GM21381 (cell line): ENCODE measurements around the gene MAP3K1.
"Not testable (repeated sequence)": the region's sequence is repeated elsewhere in the genome, so short reads cannot be mapped to it uniquely, and the experiment has no call there.

Experiments
- ATAC-seq: cut with Tn5 transposase; IDR thresholded peaks from one replicate; pipeline ENCODE4 v1.9.1; 2021; ENCODE audit warnings: mild to moderate bottlenecking, moderate library complexity; ENCODE audit not compliant: unreplicated experiment

MAP3K1 gene

DNA sequence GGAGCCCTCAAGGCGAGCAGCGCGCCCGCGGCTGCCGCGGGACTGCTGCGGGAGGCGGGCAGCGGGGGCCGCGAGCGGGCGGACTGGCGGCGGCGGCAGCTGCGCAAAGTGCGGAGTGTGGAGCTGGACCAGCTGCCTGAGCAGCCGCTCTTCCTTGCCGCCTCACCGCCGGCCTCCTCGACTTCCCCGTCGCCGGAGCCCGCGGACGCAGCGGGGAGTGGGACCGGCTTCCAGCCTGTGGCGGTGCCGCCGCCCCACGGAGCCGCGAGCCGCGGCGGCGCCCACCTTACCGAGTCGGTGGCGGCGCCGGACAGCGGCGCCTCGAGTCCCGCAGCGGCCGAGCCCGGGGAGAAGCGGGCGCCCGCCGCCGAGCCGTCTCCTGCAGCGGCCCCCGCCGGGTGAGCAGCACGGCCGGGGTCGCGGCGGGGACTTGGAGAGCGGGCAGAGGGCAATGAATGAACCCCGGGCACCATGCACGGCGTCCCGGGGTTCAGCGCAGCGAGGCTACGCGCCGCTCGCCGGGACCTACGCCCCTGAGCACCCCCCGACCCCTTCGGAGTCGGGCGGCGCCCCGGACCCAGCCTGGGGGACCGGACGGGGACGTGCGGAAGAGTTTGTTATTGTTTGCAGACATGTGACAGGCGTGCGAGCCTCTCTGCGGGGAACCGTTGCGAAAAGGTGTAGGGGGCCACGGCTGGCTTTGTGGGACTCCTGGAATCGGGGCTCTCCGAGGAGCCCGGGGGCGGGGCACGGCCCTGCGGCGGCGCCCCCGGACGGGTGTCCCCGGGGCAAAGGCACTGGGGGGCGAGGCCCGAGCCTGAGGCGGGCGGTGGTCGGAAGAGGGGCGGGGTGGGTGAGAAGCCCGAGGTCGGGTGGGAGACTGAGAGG is 553 bp downstream of the MAP3K1 start:
- peak; percentile 31 for ATAC-seq

DNA sequence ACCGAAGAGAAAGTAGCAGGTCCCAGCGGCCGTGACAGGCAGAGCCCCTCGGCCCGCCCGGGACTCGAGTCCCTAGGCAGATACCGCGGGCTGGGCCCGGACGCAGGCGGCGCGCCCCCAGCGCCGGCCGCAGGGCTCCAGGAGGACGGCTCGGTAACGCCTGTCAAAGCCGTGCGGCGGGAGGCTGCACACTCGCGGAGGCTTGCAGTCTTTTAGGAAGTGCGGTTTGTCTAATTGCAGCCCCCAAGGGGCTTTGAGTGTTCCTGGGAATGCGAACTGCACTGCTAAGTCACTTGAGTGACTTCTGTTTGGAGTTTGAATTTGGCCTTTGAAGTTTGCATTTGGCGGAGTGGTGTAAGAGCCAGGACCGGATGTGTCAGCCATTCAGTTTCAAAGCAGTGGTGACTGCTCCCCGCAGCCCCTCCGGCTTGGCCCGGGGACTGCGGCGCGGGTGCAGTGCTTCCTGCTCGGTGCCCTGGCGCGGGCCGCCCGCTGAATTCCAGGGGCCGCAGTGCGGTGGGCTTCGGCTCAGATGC is 1.3 kb downstream of the MAP3K1 start:
- ATAC-seq, result peak; percentile 34

DNA sequence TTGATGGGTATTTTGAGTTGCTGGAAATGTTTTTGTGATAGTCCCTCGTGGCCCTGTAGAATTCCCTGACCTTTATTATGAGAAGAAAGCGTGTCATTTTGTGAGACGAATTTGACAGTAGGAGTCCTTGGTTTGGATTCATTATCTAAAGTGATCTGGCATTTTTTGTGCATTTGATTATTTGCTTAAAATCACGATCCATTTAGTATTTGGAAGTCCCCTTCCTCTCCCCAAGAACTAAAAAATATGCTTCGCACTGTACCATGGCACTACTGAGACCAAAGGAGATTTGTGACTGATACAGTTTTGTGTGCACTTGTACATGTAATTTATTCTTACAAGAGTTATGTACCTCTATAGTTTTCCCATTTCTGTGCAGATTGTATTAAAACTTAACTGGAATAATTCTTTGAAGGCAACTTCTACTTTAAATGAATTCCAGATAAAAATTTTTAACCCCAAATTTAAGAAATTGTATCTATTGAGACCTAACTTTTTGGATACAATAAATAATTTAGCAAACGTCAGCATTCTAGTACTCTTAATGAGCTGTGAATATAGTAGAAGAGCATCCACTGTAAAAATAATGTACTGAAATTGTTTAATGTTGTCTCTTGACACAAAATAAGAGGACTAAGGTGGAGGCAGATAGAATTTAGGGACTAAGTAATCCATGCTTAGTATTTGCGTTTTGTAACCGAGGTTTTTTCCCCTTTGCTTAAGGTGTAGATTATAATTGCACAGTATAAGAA is 2.1 kb downstream of the MAP3K1 start:
- no peak for ATAC-seq

DNA sequence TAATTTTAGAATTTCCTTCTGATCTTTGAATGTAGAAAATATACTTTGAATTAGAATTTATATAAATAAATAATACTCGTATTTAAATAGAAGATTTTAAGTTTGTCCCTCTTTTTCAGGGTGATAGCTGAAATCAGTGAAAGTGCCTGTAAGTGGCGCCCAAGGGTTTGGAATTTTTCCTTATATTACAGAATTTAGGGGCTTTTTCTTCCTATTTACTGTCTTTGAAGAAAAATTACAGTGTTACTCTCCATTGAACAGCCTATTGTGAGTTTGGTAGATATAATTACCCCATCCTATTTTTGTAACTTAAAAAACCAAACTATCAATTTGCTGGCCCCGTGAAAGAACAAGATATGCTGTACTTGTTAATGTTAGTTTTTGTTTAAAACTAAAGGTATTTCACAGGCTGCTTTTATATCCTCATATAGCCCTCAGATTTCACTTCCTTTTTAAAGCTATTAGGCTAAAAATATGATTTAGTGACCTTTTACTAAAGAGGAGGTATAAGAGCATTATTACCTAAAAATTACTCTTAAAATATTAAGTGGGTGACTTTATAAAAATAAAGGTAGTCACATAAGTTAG is 3.2 kb downstream of the MAP3K1 start:
- no peak for ATAC-seq

DNA sequence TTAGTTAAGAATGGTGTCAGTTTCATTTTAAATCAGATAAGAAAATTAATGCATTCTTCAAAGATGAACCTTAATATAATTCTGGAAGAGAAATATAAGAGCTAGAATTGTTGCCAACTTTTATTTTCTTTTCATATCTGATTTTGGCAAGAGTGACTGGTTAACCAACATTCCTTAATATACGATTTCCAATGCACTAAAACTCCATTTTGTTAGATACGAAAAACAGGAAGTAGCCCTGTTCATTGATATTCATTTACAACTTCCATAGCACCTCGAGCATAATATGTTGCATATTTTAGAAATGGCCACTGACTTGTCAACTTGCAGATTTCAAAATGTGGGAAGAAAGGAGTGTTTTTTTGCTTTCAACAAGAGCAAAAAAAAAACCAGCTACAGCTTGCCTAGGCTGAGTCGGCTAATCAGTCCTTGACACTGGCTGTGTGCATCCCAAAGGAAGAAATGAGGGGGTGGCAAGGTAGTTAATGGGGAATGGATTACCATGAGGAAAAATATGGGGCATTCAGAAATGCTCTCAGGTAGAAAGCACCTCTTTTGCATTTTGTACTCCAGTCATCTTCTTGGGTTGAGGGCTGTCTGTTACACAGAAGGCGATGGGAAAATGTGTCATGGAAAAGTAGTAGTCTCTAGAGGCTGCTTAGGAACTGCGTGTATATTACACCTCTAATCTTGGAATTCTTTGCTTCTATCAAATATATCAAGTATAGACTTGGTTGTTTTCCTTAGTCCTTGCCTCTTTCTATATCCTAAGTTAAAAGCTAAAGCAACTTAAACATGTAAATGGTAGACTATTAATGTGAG is 3.9 kb downstream of the MAP3K1 start:
- ATAC-seq, result no peak

DNA sequence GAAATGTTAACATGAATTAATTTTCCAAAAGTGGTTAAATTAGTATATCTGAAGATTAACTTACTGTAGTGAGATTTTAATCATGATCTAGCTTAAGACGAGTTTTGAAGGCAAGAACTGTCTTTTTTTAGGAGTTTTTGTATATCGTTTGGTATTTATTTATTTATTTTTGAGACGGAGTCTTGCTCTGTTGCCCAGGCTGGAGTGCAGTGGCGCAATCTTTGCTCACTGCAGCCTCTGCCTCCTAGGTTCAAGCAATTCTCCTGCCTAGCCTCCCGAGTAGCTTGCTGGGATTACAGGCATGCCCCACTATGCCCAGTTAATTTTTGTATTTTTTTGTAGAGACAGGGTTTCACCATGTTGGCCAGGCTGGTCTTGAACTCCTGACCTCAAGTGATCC is 6.5 kb downstream of the MAP3K1 start:
- ATAC-seq, result not testable (repeated sequence)

DNA sequence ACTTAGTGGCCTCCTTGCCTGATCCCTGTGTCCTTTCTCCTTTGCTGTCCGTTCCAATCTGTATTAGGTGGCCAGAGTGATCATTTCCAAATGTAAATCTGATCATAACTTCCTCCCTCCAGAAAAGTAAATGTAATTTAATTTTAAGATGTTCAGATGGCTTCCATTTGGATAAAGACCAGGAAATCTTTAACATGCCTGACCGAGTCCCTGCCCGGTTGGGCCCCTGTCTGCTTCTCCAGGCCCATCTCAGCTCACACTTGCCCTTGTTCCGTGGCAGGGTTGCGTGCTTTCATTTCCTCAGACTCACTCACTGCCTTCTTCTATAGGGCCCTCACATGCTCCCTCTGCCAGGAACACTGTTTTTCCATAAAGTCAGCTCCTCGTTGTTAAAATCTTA is 7.6 kb downstream of the MAP3K1 start:
- ATAC-seq, result no peak

DNA sequence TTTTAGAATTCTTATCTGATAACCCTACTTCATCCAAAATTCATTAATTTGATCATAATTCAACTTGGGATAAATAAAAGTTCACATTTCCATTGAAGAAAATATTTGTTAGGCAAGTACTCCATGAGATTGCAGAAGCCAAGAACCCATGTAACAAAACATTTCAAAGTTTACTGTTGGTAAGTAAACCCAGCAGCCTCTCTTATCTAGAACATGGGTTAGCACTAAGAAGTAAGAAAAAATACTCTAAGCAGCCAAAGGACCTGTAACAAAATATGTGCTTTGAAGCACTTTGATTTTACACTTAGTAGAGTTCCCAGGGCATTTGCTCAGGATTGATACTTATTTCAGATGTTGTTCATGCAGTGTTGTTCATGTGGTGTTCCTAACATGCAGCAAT is 8.7 kb downstream of the MAP3K1 start:
- ATAC-seq, result no peak

DNA sequence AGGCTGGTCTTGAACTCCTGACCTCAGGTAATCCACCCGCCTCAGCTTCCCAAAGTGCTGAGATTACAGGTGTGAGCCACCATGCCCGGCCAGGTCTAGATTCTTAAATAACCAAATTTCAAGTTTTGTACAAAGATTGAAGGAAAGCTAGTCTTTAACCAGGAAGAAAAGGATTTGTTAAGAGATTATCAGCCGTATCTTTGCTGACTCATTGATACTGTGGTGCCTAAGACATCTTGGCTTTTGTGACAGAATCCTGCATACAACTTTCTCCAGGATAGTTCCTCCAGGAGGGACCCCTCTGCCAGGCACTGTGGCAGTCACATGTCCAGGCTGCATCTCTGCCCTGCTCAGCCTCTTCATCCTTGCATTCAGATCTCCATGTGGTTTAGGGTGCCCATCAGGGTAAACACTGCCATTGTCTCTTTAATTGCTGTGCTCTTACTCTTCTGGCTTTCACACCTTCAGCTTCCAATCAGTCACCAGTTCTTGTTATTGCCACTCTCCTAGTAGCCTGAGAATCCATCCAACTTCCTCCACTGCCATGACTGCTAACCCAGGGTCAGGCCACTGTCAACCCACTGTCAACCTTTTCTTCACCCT is 10.0 kb downstream of the MAP3K1 start:
- ATAC-seq, result no peak

DNA sequence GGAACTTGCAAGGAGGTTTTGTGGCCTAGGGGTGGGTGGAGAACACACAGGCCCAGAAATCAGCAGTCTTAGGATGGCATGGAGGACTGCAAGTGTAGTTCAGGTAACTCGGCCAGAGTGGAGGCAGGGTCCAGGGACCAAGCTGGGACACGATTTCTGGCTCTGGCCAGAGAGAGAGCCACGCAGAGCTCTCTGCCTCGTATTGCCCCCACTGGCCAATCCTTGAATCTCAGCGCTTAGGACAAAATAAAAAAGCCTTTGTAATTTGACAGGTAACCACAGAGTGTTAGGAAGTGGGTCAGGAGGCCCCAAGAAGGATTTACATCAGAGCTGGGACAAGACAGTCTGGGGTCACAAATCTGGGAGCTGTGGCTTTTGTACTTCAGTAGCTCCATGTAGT is 11.7 kb downstream of the MAP3K1 start:
- ATAC-seq, result no peak

DNA sequence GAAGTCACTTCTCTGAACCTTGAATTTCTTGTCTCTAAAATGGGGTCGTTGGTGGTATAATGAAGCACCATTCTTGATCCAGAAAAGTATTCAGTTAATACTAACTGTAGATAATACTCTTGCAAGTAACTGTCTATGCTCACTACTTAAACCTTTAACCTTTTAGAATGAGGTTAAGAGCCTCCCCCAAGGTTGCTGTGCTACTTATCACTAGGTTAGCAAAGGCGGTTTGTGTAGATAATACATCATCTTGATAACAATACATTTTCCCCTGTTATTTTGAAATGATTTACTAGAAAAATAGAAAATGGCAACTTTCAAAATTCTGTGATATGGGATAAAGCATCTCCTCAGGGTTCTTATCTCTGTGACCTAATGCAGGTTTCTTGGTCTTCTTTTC is 12.6 kb downstream of the MAP3K1 start:
- ATAC-seq, result no peak

DNA sequence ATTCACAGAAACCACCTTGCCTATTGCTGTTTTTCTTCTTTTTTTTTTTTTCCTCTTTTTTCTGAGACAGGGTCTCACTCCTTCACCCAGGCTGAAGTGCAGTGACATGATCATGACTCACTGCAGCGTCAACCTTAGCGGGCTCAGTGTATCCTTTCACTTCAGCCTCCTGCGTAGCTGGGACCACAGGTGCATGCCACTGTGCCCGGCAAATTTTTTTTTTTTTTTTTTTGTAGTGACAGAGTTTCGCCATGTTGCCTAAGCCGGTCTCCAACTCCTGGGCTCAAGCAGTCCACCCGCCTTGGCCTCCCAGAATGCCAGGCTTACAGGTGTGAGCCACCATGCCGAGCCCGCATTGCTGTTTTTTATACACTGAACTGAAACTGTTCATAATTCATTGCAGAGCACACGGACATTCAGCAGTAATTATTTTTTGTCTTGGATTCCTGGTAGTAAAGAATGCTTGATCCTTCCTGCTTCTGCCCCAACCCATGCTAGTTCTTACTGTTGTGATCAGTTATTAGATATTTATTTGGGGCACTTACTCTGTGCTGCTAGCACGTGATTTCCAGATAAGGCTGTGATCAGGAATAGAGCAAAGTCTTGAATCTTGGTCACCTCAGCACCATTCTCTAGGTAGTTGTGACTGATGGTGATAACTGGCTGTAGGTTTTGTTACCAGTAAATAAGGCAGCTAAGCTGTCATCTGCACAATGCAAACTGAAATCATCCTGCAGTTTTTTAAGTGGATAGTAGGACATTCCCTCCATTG is 14.0 kb downstream of the MAP3K1 start:
- peak; percentile 68 for ATAC-seq

DNA sequence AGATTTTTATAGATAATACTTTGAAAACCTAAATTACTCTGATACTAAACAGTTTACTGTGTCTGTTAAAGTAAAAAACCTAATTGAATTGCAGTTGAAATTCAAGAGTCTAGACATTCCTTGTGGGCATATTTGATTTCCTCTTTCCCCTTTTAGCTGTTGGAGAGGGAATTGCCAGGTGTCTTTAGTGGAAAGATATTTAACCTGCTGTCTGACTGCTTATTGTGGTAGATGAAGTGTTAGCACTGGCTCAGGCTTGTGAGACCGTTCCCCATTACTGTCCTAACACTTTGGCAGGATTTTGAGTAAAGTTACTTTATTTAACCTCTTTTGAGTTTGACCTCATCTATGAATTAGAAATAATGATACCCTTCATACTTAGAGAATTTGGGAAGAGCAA is 16.4 kb downstream of the MAP3K1 start:
- no peak for ATAC-seq

DNA sequence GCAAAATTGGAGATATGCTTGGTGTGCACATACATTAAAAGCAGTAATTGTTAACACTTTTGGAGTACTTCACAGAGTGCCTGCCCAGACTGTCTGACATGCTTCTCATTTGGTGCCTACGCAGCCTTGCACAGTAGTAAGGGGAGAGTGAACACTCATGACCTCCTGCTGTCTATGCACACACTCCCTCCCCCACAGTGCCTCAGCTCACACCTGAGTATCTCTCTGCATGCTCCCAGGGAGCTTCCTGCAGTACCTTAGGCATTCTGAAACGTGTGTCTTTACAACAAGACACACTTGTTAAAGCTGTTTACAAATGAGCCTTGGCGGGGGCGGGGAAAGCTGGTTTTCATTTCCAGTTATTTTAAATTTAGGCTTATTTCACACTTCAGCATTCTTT is 18.0 kb downstream of the MAP3K1 start:
- no peak for ATAC-seq

DNA sequence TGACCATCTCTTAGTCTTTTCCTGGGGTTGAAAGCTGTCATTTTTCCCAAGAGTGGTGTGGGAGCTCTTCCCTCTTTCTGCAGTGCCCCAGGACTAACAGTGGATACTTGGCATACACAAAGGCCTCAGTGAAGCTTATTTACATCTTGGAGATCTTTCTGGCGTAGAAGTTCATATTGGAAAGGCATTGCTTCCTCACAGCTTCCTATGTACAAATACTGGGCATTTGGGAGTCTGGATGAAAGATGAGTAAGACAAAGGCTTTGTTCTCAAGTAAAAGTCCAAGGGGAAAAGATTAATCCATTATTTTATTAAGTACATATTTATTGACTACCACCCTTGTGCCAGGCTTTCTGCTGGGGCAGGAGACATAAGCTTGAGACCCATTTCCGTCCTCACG is 22.0 kb downstream of the MAP3K1 start:
- no peak for ATAC-seq

DNA sequence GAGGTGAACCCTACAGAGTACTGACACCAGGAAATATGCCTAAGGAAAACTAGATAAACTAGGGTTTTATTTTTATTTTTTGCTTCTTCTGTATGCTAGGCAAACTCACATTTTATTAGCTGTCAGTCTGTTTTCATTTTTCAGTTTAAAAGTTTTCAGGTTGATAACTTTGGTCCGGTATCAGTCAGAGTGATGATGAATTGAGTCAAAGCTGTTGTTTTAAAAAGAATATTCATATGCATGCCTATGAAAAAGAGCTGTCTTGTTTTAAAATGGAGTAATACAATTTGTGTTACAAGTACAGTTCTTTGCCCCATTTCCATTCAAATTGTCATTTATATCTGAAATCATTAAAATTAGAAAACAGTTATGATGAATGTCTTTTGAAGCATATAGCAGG is 22.6 kb downstream of the MAP3K1 start:
- ATAC-seq, result no peak

DNA sequence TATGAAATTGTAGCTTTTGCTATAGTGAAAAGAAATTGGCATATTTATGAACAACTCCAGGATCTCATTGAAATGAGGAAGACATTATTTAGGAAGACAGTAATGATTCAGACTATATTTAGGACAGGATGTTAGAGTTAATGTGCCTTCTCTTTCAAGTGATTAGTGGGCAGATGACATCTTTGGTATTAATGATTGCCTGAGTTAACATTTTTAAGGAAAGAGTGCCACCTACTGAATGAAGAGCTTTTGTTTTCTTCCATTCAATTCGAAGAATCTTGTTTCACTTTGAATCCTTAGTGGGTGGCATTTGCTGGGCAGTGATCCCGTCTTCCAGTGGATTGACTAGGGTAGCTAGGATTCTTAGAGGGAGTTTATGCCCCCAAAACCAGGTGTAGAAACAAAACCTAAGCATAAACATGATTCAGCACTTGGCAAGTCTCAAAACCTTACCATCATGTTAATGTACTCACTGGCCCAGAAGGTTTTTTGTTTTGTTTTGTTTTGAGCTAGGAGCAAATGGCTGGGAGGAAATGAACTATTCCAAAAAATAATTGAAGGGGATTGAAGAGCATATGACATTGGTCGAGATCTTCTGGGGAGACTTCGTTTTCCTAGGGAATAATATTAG is 23.2 kb downstream of the MAP3K1 start:
- peak; percentile 66 for ATAC-seq

DNA sequence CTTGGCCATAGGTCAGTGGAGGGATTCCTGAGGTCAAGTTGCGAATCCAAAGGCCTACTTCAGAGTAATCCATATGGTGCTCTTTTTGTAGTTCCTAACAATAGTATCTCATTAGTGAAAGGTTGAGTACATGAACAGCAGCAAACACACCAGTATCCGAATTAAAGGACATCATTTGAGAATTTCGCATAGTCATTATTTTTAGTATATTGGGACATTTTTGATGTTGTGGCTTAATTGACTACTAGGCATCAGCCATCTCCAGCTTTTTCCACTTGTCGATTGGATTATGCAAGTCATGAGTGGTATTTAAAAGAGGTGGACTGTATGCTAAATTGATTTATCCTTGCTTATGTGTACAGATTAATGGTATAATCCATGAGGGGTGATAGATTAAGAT is 23.7 kb downstream of the MAP3K1 start:
- ATAC-seq, result no peak

DNA sequence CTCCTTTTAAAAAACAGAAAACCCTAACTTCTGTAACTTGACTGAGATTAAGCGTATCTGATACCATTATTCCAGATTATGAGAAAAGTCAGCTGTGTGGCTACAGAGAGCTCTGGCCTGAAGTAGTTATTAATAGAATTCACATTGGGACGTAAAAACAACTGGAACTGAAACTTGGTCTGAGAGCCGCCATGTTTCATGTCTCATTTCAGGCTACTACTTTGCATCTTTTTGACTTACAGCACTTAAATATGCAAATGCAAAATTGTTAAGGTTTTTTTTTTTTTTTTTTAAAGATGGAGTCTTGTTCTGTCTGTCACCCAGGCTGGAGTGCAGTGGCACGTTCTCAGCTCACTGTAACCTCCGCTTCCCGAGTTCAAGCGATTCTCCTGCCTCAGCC is 25.2 kb downstream of the MAP3K1 start:
- ATAC-seq, result no peak
